OCI-LY3 (cell line): ENCODE measurements around the gene RDH16.

Source experiments
- H2AFZ ChIP-seq: fragments of 200-600, 300-600 bp; shearing (Covaris generic); 2 replicates; pipeline ENCODE4 v1.6.0; 2014; ENCODE audit warnings: antibody characterized with exemption, low read depth, low read length
- H3K27ac ChIP-seq: fragments of 200-600, 300-600 bp; sonication (generic); 2 replicates; pipeline ENCODE4 v1.5.1; 2014; ENCODE audit warnings: mild to moderate bottlenecking, low read length, moderate library complexity, mixed read lengths
- H3K27me3 ChIP-seq: fragments of 200-600, 300-600 bp; sonication (generic); 2 replicates; pipeline ENCODE4 v1.6.1; 2014; ENCODE audit warnings: low read depth, low read length, mixed read lengths
- H3K36me3 ChIP-seq: fragments of 200-600, 300-600 bp; sonication (generic); replicated peaks from 2 replicates; pipeline ENCODE3; 2014; ENCODE audit warnings: low read depth, low read length, mixed read lengths
- H3K4me1 ChIP-seq: fragments of 300-600, 200-600 bp; sonication (generic); 2 replicates; pipeline ENCODE4 v1.6.1; 2014; ENCODE audit warnings: low read length, mixed read lengths
- H3K4me2 ChIP-seq: fragments of 200-600, 300-600 bp; sonication (generic); 2 replicates; pipeline ENCODE4 v1.6.1; 2014; ENCODE audit warnings: low read length, mixed read lengths
- H3K4me3 ChIP-seq: fragments of 300-600, 200-600 bp; sonication (generic); 2 replicates; pipeline ENCODE4 v1.5.1; 2014; ENCODE audit warnings: antibody characterized with exemption, mild to moderate bottlenecking, low read length, moderate library complexity
- H3K79me2 ChIP-seq: fragments of 300-600, 200-600 bp; shearing (Covaris generic); 2 replicates; pipeline ENCODE4 v1.6.1; 2014; ENCODE audit warnings: mild to moderate bottlenecking, low read length, mixed read lengths
- H3K9ac ChIP-seq: fragments of 300-600, 200-600 bp; shearing (Covaris generic); 2 replicates; pipeline ENCODE4 v1.6.0; 2014; ENCODE audit warnings: mild to moderate bottlenecking, low read length, moderate library complexity
- H3K9me3 ChIP-seq: fragments of 200-600, 300-600 bp; shearing (Covaris generic); 2 replicates; pipeline ENCODE4 v1.6.1; 2014; ENCODE audit warnings: low read length, mixed read lengths; ENCODE audit not compliant: insufficient read depth
- H4K20me1 ChIP-seq: fragments of 200-600, 300-600 bp; sonication (generic); 2 replicates; pipeline ENCODE4 v1.6.1; 2016; ENCODE audit warnings: low read length, mixed read lengths; ENCODE audit not compliant: insufficient read depth
- CTCF ChIP-seq: fragments of 200-600, 300-600 bp; sonication (generic); IDR thresholded peaks from 2 replicates; pipeline ENCODE4 v1.5.1; 2014; ENCODE audit warnings: antibody characterized with exemption, low read length, low read depth
- EZH2phosphoT487 ChIP-seq: fragments of 200-600 bp; shearing (Covaris generic); IDR thresholded peaks from 2 replicates; pipeline ENCODE4 v1.6.1; 2018; ENCODE audit warnings: antibody characterized with exemption, mixed run types, low read depth

RDH16 gene

GRCh38 chr12:56999456-56999855 lies 42.0 kb upstream of the RDH16 start:
- peaks cover 52% of the 10 kb centered on the region for H3K79me2 ChIP-seq
- peaks cover 27% of the 10 kb centered on the region for H3K36me3 ChIP-seq
- peak overlapping the region; percentile 57 for H3K27ac ChIP-seq
- no peaks in the 10 kb centered on the region for H3K9me3 ChIP-seq
- H4K20me1 ChIP-seq: peaks cover 15% of the 10 kb centered on the region; the same call in 1 of the 2 replicates
- H3K27me3 ChIP-seq: no peaks in the 10 kb centered on the region
- peak overlapping the region; percentile 57 for H3K4me2 ChIP-seq
- peak overlapping the region; percentile 22; the same call in 1 of the 2 replicates for H3K4me3 ChIP-seq
- TF ChIP-seq EZH2phosphoT487: no peak
- TF ChIP-seq CTCF: no peak
- H3K9ac ChIP-seq: peak overlapping the region; percentile 27; the same call in 1 of the 2 replicates
- peaks cover 31% of the 10 kb centered on the region for H3K4me1 ChIP-seq
- H2AFZ ChIP-seq: no peak overlapping the region

- Histone ChIP-seq H3K9ac (peak overlapping the region; percentile 27; the same call in 1 of the 2 replicates), H3K27ac (peak overlapping the region; percentile 57), H3K4me2 (peak overlapping the region; percentile 57)
Measured at GRCh38 chr12:56998981-56999380, 41.6 kb upstream of the RDH16 start.

GRCh38 chr12:56998316-56998715 lies 40.9 kb upstream of the RDH16 start:
- Histone ChIP-seq H3K9me3 (no peaks in the 10 kb centered on the region), H3K4me3 (peak overlapping the region; percentile 42), H3K36me3 (peaks cover 19% of the 10 kb centered on the region), H3K9ac (peak overlapping the region; percentile 4; the same call in 1 of the 2 replicates), H3K79me2 (peaks cover 44% of the 10 kb centered on the region), H3K27me3 (no peaks in the 10 kb centered on the region), H3K27ac (peak overlapping the region; percentile 36), H3K4me2 (peak overlapping the region; percentile 57), H4K20me1 (peaks cover 15% of the 10 kb centered on the region; the same call in 1 of the 2 replicates), H3K4me1 (peaks cover 31% of the 10 kb centered on the region), H2AFZ (no peak overlapping the region)
- TF ChIP-seq EZH2phosphoT487 (no peak), CTCF (no peak)

More at GRCh38 chr12:56998981-56999380, 41.6 kb upstream of the RDH16 start:
- Histone ChIP-seq H2AFZ (no peak overlapping the region), H3K9me3 (no peaks in the 10 kb centered on the region), H4K20me1 (peaks cover 15% of the 10 kb centered on the region; the same call in 1 of the 2 replicates), H3K79me2 (peaks cover 47% of the 10 kb centered on the region), H3K4me3 (peak overlapping the region; percentile 42), H3K4me1 (peaks cover 31% of the 10 kb centered on the region), H3K36me3 (peaks cover 25% of the 10 kb centered on the region), H3K27me3 (no peaks in the 10 kb centered on the region)
- TF ChIP-seq EZH2phosphoT487 (no peak), CTCF (no peak)

- TF ChIP-seq EZH2phosphoT487 (no peak), CTCF (no peak)
Measured at GRCh38 chr12:56996793-56997545, 39.6 kb upstream of the RDH16 start.

More at GRCh38 chr12:56996793-56997545, 39.6 kb upstream of the RDH16 start:
- no peaks in the 10 kb centered on the region for H3K27me3 ChIP-seq
- H3K9me3 ChIP-seq: no peaks in the 10 kb centered on the region
- H3K4me2 ChIP-seq: no peak overlapping the region
- H3K9ac ChIP-seq: no peak overlapping the region
- peaks cover 19% of the 10 kb centered on the region for H3K36me3 ChIP-seq
- no peak overlapping the region for H3K27ac ChIP-seq
- peaks cover 13% of the 10 kb centered on the region; the same call in 1 of the 2 replicates for H4K20me1 ChIP-seq
- peaks cover 31% of the 10 kb centered on the region for H3K4me1 ChIP-seq
- no peak overlapping the region for H2AFZ ChIP-seq
- peaks cover 42% of the 10 kb centered on the region for H3K79me2 ChIP-seq
- no peak overlapping the region for H3K4me3 ChIP-seq
